Mammary epithelial cell (primary cell): Measurements from ENCODE around the gene CLK3.

Experiments used
- CTCF ChIP-seq, 2 donors: IDR thresholded peaks in 1 of 2; conservative IDR thresholded peaks in 1 of 2; 2 replicates each; pipeline ENCODE4 v1.5.1; 2011 to 2012; ENCODE audit warnings: inconsistent platforms in 2 of 2, low read length in 2 of 2, mild to moderate bottlenecking in 2 of 2, control low read depth in 1 of 2, low read depth in 1 of 2; ENCODE audit not compliant: insufficient read depth in 1 of 2; ENCODE audit errors: extremely low read depth in 1 of 2
- EZH2 ChIP-seq: IDR thresholded peaks from 2 replicates; pipeline ENCODE4 v1.6.1; 2012; ENCODE audit warnings: low read length, inconsistent platforms, borderline replicate concordance

- no peak for TF ChIP-seq CTCF (conservative IDR thresholded peaks at IDR 0.05 in 1 of 2, IDR thresholded peaks at IDR 0.05 in 1 of 2; ENCODE audit: extremely low read depth in 1 of 2, insufficient read depth in 1 of 2, low read depth in 1 of 2, low read length in 2 of 2)
- no peak for TF ChIP-seq EZH2
Measured at GRCh38 chr15:74655424-74655823, 39.8 kb downstream of the CLK3 start.
